Measurements from ENCODE around the gene TELO2.

Gene TELO2

DNA sequence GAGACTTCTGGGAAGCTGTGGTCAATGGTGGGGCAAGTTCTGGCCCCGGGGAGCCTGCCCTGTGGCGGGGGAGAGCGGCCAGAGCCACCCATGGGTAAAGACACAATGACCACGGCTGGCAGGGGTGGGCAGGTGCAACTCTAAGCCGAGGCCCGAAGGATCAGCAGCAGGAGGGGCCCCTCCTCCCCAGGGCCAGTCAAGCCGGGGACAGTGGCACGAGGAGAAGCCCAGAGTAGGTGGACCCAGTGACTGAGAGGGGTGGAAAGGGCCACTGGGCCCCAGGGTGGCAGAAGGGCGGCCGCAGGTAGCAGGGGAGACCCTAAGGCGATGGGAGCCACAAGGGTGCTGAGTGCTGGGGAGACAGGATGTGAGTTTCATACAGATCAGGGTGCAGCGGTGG lies 58.0 kb downstream of the TELO2 start (continued):
- TF ChIP-seq ZNF274 (IDR thresholded peaks at IDR 0.05; ENCODE audit: low read length) = no peak
- no peak for TF ChIP-seq ZNF274 (tag by site-specific recombination; IDR thresholded peaks at IDR 0.05; ENCODE audit: borderline replicate concordance)
- TF ChIP-seq ZNF548 (tag by site-specific recombination; IDR thresholded peaks at IDR 0.05) = no peak
- TF ChIP-seq ZNF654 (tag by site-specific recombination; IDR thresholded peaks at IDR 0.05; ENCODE audit: low read depth) = no peak
- no peak for TF ChIP-seq ZNF785 (tag by site-specific recombination; IDR thresholded peaks at IDR 0.05)
- no peak for TF ChIP-seq WT1 (tag by site-specific recombination; IDR thresholded peaks at IDR 0.05)
- no peak for TF ChIP-seq ZNF133 (tag by site-specific recombination; IDR thresholded peaks at IDR 0.05)
- TF ChIP-seq, protein P1, sequence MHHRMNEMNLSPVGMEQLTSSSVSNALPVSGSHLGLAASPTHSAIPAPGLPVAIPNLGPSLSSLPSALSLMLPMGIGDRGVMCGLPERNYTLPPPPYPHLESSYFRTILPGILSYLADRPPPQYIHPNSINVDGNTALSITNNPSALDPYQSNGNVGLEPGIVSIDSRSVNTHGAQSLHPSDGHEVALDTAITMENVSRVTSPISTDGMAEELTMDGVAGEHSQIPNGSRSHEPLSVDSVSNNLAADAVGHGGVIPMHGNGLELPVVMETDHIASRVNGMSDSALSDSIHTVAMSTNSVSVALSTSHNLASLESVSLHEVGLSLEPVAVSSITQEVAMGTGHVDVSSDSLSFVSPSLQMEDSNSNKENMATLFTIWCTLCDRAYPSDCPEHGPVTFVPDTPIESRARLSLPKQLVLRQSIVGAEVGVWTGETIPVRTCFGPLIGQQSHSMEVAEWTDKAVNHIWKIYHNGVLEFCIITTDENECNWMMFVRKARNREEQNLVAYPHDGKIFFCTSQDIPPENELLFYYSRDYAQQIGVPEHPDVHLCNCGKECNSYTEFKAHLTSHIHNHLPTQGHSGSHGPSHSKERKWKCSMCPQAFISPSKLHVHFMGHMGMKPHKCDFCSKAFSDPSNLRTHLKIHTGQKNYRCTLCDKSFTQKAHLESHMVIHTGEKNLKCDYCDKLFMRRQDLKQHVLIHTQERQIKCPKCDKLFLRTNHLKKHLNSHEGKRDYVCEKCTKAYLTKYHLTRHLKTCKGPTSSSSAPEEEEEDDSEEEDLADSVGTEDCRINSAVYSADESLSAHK (tag by site-specific recombination; IDR thresholded peaks at IDR 0.05) = no peak
- no peak for TF ChIP-seq SP2 (tag by site-specific recombination; IDR thresholded peaks at IDR 0.05)

GRCh38 chr16:1552129-1552528 lies 59.0 kb downstream of the TELO2 start:
- POLR2A ChIA-PET = no interaction called here
- H3K4me1 ChIP-seq (ENCODE audit: control insufficient read depth, insufficient read depth, low read length) = no peaks in the 10 kb centered on the region
- H3K27ac ChIP-seq (ENCODE audit: extremely low read depth, low read depth, low read length) = no peak overlapping the region
- TF ChIP-seq, protein P2, sequence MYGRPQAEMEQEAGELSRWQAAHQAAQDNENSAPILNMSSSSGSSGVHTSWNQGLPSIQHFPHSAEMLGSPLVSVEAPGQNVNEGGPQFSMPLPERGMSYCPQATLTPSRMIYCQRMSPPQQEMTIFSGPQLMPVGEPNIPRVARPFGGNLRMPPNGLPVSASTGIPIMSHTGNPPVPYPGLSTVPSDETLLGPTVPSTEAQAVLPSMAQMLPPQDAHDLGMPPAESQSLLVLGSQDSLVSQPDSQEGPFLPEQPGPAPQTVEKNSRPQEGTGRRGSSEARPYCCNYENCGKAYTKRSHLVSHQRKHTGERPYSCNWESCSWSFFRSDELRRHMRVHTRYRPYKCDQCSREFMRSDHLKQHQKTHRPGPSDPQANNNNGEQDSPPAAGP (tag by site-specific recombination; IDR thresholded peaks at IDR 0.05) = no peak
- no peak for TF ChIP-seq ZNF558 (tag by site-specific recombination; IDR thresholded peaks at IDR 0.05)
- TF ChIP-seq ZNF660 (tag by site-specific recombination; IDR thresholded peaks at IDR 0.05) = no peak
- no peak for TF ChIP-seq ZNF354C (tag by site-specific recombination; IDR thresholded peaks at IDR 0.05; ENCODE audit: borderline replicate concordance, low read depth)
- TF ChIP-seq GLI2 (tag by site-specific recombination; IDR thresholded peaks at IDR 0.05; ENCODE audit: borderline replicate concordance, low read depth) = no peak
- TF ChIP-seq, protein P3, sequence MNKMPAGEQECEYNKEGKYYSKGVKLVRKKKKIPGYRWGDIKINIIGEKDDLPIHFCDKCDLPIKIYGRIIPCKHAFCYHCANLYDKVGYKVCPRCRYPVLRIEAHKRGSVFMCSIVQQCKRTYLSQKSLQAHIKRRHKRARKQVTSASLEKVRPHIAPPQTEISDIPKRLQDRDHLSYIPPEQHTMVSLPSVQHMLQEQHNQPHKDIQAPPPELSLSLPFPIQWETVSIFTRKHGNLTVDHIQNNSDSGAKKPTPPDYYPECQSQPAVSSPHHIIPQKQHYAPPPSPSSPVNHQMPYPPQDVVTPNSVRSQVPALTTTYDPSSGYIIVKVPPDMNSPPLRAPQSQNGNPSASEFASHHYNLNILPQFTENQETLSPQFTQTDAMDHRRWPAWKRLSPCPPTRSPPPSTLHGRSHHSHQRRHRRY (tag by site-specific recombination; IDR thresholded peaks at IDR 0.05) = no peak
- no peak for TF ChIP-seq ZNF580 (tag by site-specific recombination; IDR thresholded peaks at IDR 0.05)
- TF ChIP-seq, protein P4, sequence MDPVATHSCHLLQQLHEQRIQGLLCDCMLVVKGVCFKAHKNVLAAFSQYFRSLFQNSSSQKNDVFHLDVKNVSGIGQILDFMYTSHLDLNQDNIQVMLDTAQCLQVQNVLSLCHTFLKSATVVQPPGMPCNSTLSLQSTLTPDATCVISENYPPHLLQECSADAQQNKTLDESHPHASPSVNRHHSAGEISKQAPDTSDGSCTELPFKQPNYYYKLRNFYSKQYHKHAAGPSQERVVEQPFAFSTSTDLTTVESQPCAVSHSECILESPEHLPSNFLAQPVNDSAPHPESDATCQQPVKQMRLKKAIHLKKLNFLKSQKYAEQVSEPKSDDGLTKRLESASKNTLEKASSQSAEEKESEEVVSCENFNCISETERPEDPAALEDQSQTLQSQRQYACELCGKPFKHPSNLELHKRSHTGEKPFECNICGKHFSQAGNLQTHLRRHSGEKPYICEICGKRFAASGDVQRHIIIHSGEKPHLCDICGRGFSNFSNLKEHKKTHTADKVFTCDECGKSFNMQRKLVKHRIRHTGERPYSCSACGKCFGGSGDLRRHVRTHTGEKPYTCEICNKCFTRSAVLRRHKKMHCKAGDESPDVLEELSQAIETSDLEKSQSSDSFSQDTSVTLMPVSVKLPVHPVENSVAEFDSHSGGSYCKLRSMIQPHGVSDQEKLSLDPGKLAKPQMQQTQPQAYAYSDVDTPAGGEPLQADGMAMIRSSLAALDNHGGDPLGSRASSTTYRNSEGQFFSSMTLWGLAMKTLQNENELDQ (tag by site-specific recombination; IDR thresholded peaks at IDR 0.05; ENCODE audit: low read depth) = no peak
- no peak for TF ChIP-seq KLF16 (tag by site-specific recombination; IDR thresholded peaks at IDR 0.05)
- TF ChIP-seq ZNF76 (tag by site-specific recombination; IDR thresholded peaks at IDR 0.05; ENCODE audit: borderline replicate concordance, low read depth) = no peak
- no peak for TF ChIP-seq BCL11B (tag by site-specific recombination; IDR thresholded peaks at IDR 0.05; ENCODE audit: low read depth)
- TF ChIP-seq ZNF248 (tag by site-specific recombination; IDR thresholded peaks at IDR 0.05) = no peak
- TF ChIP-seq ZBTB21 (tag by site-specific recombination; IDR thresholded peaks at IDR 0.05) = no peak
- no peak for TF ChIP-seq BCL11A (tag by site-specific recombination; IDR thresholded peaks at IDR 0.05; ENCODE audit: low read depth)
- no peaks in the 10 kb centered on the region for H3K9me3 ChIP-seq (ENCODE audit: control insufficient read depth, insufficient read depth, low read depth, low read length)
- CTCF ChIA-PET = no interaction called here
- peaks cover 3 to 39% of the 10 kb centered on the region in 2 experiments; a peak in 2 of 3 replicates for H3K36me3 ChIP-seq (ENCODE audit: control insufficient read depth in 2 of 2, insufficient read depth in 1 of 2, low read length in 2 of 2)
- H3K4me3 ChIP-seq (ENCODE audit: low read depth, low read length) = no peak overlapping the region
